NCI-H345 treated with DMSO at 0.1 percent for 48 hours (cell line): ENCODE results near the gene CERS5.
"Not testable (repeated sequence)": the region's sequence is repeated elsewhere in the genome, so short reads cannot be mapped to it uniquely, and the experiment has no call there.

Experiments
- DNase-seq: peaks from one replicate; lab custom pipeline; 2025; ENCODE audit not compliant: unreplicated experiment; lab: John Stamatoyannopoulos, UW

The CERS5 gene

GRCh38 chr12:50187084-50187900, 20.1 kb upstream of the CERS5 start:
- no peak for DNase-seq

DNA sequence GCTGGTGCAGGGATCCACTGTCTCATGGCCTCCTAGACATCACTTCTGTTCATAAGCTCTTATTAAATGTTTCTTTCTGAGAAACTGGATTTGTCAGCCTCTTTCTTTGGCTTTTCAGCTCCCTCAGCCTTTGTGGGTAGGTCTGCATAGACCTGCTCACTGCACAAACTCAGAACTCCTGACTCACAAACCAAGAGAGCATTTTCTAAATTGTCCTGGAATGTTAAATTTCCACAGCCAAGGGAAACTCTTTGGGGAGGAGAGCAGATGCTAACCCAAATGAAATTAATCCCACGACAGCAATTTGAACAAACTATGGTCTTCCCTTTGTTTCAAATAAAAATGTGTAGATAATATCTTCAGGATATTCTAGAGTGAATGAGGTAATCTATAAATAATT, 19.5 kb upstream of the CERS5 start:
- no peak for DNase-seq

GRCh38 chr12:50185970-50186663, 18.9 kb upstream of the CERS5 start:
- no peak for DNase-seq

DNA sequence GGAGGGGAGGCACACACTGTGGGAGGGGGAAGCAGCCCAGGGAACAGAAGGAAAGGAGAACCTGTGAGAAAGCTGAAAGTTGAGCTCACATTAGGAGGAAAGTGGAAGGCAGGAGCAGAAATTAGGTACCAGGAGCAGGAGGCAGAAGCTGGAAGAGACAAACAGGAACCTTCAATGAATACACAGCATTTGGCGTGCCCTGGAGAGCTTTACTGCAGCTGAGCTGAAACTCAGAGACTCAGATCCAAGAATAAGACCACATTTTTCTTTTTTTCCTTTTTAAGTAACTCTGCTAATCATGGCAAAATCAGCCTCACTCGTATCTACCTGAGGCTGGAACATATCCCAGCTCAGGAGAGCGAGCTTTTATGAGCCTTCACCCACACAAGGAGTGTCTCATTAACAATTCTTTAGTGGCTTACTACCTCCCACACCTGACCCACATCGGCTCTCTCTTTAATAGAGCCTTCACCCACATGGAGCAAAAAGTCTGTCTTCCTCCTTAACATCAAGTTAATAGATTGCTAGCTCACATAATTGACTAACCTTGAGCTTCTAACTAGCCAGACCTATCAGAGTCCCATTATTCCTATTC, 18.2 kb upstream of the CERS5 start:
- no peak for DNase-seq

DNA sequence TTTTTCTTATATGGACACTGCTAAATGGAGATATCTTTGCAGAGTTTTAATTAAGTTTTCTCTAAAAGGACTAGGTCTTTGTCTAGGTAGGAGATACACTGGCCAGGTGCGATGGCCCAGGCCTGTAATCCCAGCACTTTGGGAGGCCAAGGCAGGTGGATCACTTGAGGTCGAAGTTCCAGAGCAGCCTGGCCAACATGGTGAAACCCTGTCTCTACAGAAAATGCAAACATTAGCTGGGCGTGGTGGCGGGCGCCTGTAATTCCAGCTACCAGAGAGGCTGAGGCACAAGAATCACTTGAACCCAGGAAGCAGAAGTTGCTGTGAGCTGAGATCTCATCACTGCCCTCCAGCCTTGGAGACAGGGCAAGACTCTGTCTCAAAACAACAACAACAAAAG, 17.1 kb upstream of the CERS5 start:
- DNase-seq, result no peak

- no peak for DNase-seq
These were observed 15.3 kb upstream of the CERS5 start for GRCh38 chr12:50182461-50182860.

GRCh38 chr12:50181691-50182090, 14.5 kb upstream of the CERS5 start:
- no peak for DNase-seq

DNA sequence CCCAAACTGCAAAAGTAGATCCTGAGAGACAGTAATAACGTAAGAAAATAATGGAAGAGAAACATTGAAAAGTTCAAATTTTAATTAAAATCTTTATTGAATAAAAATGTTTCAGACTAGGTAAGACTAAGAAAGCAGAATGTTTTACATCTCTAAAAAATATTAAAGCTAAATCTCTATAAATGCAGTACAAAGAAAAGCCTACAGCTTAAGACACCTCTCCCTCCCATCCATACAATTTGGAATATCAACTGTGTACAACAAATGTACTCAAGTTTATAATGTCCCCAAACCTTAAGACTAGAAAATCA, 8.5 kb upstream of the CERS5 start:
- DNase-seq, result no peak

GRCh38 chr12:50174971-50175715, 8.0 kb upstream of the CERS5 start:
- DNase-seq, result no peak

DNA sequence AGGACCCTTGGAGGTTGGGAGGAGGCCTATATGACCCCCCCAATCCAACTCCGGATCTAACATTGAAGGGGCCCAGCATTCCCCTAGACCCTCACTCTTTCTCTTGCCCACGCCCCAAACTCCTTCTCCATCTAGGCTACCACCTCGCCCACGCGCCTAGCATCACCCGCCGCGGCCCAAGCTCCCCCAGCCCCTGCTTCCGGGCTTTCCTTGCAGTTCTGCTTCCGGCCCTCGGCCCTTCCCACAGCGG, 445 bp downstream of the CERS5 start:
- no peak for DNase-seq

- DNase-seq, result no peak
These were observed 2.2 kb downstream of the CERS5 start for GRCh38 chr12:50164963-50165362.

GRCh38 chr12:50162230-50162629, 4.9 kb downstream of the CERS5 start:
- DNase-seq, result no peak

GRCh38 chr12:50160643-50161042, 6.5 kb downstream of the CERS5 start:
- no peak for DNase-seq

DNA sequence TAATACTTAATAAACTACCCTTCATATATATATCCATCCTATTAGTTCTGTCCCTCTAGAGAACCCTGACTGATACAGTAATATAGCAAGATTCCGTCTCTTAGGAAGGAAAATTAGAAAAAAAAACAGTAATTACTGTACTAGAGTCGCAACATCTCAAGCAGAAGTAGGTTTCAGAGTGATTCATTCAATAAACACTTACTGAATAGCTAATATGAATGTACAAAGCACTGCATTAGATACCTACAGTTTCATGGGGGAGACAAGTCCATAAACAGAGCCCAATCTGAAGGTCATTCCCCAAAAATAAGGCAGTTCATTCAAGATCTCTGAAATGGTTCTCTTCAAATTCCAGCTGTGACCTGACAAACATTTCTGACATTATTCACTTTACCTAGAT, 9.9 kb downstream of the CERS5 start:
- no peak for DNase-seq

DNA sequence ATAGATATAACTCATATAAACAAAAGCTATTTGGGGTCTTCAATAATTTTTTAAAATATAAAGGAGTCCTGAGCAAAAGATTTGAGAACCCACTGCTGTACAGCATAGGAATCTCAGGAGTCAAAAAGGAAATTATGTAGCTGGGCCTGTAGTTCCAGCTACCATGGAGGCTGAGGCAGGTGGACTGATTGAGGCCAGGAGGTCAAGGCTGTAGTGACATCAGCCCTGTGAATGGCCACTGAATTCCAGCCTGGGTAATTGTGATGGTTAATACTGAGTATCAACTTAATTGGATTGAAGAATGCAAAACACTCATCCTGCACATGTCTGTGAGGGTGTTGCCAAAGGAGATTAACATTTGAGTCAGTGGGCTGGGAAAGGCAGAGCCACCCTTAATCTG, 10.5 kb downstream of the CERS5 start:
- DNase-seq, result no peak

- DNase-seq, result not testable (repeated sequence)
These were observed 12.2 kb downstream of the CERS5 start for GRCh38 chr12:50154947-50155346.

GRCh38 chr12:50151047-50151687, 16.0 kb downstream of the CERS5 start:
- no peak for DNase-seq

DNA sequence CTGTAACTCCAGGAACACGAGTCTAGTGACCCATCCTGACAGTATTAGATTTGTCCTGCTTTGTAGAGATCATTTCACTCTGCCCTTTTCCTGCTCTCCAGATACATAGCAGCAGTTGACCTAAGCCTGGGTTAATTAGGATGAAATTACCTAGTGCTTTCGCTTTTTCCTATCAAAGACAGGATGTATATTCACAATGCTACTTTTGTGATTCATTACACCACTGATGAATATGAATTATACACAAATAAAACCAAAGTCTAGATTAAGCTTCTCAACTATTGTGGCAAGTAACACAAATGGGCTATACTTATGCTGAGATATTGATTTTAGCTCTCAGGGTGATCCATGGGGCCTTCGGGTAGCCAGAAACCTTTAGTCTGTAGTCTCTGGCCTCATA, 17.9 kb downstream of the CERS5 start:
- no peak for DNase-seq

- not testable (repeated sequence) for DNase-seq
These were observed 19.2 kb downstream of the CERS5 start for GRCh38 chr12:50148011-50148410.

GRCh38 chr12:50147281-50147680, 19.9 kb downstream of the CERS5 start:
- no peak for DNase-seq

DNA sequence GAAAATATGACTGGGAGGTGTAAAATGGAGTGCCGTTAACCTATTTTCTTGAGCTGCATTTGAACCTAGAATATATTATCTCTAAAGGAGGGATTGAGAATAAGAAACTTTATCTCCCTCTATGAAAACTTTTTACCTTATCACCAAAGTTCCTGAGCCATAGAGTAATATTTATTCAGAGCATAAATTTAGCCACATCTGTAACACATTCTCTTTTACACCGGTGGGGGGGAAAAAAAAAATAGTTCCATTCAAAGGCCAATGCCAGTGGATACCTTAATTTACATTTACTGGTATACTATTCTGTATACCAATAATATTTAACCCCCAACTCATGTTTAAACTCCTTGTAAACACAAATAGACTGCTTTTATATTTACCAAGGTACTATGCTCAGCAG, 21.7 kb downstream of the CERS5 start:
- DNase-seq, result no peak

GRCh38 chr12:50142993-50143392, 24.2 kb downstream of the CERS5 start:
- DNase-seq, result no peak
